ENCODE measurements around the gene DPYSL3.
A peak's percentile ranks its signal among the peaks of the same experiment; 100 is the strongest.

The DPYSL3 gene

DNA sequence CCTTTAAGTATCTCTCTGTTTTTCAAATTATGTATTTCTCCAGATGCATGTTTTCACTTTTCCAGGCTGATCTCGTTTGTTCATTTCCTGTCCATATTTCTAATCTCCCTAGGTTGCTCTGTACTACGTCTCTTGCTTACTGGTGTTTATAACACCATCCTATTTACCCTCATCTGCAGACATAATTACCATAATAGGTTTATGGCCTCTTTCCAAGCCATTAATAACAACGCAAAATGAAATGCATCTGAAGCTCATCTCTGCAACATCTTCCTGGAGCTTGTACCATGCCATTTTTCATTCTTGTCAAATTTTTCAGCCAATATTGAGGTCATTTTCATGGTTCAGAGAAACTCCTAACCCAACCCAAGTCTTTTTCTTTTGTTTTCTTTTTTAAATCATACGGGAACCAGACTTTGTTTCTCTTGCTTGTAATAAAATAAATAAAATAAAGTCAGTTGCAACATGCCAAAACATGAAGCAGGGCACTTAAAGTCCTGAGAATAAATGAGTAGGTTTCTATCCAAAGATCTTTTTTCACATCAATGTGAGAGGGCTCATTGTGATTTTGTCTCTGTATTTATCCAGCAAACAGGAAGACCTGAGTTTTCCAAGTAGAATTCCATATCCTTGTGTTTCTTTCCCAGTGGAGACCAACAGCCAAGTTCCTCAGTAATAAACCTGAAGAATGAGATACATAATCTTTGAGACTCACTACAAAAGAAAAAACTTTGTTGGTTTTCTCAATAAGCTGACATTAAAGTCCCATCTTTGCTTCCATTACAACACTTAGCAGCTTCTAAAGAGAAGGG lies 37.0 kb downstream of the DPYSL3 start:
- DNase-seq (ENCODE audit: low spot score), result no peak

DNA sequence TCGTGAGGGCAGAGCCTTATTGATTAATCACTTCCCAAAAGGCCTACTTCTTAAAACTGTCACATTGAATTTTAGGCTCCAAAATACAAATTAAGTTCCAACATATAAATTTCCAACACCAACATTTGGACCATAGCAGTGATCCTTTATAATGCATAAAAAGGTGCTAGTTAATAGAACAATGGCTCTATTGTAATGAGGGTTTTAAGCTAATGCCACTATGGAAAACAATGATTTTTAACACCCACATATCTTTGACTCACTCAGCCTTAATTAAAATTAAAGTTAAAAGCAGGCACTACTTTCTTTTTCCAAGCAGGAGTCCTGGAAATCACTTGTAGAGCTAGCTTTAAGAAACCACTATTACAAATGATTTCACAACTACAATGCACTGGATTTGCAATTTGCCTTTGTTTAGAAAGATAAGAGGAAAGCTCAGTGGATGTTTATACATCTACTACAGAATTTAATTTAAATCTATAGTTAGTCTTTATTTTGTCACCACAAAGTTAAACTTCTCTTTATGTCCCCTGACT lies 41.8 kb downstream of the DPYSL3 start:
- no peak for DNase-seq (ENCODE audit: low spot score)

DNA sequence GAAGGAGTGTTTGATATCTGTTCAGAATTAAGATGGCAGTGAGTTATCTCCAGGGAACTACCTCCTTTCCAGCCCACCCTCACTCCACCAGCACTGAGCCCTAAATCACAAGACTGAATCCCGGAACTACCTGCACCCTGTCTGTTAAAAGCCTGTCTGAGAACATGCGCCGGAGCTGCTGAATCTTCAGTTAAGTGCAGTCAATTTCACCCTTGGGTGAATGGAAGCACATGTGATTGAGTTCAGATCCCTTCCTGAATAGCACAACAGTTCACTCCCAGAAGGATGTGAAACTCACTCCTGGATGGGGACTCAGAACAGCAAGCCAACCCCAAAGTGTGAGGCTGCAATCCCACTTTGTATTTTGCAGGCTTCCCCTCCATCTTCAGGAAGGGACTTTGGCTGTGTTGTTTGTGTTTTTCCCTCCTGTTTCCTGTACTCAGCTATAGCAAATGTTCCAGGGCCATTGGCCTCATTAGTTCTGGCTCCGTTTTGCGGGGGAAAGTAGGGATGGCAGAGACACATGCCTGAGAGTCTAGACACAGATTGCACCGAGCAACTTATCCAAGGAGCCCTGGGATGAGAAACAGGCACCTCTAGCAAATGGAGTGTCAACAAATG lies 43.4 kb downstream of the DPYSL3 start:
- no peak for DNase-seq (ENCODE audit: low spot score)

DNA sequence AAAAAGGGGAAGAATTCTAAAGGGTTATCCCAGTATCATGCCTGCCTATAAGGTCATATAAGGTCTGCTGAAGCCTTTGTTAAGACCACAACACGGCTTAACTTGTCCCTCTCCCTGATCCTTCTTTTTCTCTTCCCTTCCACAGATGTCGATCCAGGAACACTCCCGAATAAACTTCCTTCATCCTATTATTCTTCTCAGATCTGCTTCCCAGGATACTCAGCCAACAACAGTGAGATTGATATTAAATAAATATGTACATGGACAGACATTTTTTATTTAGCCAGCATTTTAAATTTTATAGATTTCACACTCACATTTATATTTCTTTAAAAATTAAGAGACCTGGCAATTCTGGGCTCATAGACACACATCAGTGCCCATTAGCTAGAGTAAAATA lies 44.1 kb downstream of the DPYSL3 start:
- no peak for DNase-seq (ENCODE audit: low spot score)

DNA sequence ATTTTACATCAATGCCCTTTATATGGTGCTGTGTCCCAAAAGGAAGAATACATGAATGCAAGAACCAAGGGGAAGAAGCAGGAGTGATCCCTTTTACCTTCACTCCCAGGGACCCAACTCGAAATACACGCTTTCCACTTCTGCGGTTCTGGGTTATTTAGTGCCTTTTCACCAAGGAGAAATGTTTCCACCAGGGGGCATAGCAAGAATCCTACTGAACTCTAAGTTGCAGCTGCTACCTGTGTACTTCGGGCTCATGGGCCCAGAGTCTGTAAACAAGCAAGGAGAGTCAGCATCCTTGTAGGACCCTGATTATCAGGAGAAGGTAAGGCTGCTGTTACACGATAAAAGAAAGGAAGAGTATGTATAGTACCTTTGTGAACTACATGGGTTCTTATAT lies 45.7 kb downstream of the DPYSL3 start:
- DNase-seq (ENCODE audit: low spot score), result no peak

DNA sequence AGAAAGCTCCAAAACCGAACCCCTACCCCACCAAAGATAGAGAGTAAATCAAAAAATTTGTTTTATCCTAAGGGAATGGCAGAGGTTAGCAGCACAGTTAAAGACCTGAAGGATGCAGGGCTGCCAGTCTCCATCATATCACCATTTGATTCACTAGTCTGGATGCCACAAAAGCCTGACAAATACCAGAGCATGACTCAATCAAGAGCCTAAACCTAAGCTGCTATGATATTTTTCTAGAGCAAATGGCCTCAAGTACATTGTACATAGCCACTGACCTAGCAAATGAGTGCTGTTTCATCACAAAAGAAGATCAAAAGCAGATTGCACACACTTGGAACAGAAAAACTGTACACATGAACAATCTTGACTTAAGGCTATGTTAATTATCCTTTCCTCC lies 48.0 kb downstream of the DPYSL3 start:
- no peak for DNase-seq (ENCODE audit: low spot score)

- no peak for DNase-seq (ENCODE audit: low spot score)
Observed at GRCh38 chr5:147460380-147460779, 49.5 kb downstream of the DPYSL3 start.

DNA sequence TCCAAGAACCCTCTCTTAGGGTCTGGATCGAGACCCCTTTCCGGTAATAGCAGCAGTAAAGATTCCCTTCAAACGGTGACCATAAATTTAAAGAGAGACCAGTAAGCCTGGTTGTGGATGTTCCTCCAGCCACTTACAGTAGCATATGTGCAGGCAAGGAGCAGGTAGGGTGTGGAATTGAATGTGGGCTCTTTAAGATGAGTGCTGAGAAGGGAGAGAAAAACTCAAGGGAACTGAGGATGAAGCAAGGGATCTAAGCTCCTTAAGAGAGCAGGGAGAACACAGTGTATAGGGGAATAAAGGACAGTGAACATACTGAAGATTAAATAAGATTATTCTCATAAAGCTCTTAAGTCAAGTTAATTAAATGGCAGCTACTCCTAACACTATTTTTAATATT lies 51.3 kb downstream of the DPYSL3 start:
- no peak for DNase-seq (ENCODE audit: low spot score)

- no peak for DNase-seq (ENCODE audit: low spot score)
Observed at GRCh38 chr5:147455822-147456450, 53.9 kb downstream of the DPYSL3 start.

DNA sequence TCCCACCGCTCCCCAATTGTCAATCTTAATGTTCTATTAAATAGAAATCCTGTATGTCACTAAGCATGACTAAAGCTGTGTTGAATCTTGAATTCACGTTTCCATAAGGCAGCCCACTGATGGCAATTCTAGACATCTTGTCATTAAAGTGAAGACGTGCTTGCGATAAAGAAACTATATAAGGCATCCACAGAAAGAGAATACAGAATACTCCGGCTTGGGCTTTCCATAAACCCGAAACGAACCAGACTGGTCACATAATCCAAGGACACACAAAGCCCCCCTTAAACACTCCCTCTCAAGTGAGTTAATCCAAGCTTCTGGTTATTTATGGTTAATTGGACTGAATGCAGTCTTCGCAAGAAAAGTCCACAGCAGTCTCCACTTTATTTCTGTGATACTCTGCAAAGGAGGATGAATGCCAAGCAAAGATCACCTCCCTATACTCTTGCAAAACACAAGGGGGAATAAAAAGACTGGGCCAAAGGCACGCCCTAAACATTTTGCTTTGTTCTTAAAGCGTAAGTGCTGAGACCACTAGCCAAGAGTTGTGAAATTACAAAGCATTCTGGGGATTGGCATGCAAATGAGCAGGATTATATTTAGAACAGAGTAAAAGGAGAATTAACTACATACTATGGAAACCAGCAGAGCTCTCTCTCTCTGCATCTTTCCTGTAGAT lies 54.7 kb downstream of the DPYSL3 start:
- DNase-seq (ENCODE audit: low spot score), result no peak

GRCh38 chr5:147453875-147454814 lies 55.7 kb downstream of the DPYSL3 start:
- peak; percentile 81 for DNase-seq (ENCODE audit: low spot score)

DNA sequence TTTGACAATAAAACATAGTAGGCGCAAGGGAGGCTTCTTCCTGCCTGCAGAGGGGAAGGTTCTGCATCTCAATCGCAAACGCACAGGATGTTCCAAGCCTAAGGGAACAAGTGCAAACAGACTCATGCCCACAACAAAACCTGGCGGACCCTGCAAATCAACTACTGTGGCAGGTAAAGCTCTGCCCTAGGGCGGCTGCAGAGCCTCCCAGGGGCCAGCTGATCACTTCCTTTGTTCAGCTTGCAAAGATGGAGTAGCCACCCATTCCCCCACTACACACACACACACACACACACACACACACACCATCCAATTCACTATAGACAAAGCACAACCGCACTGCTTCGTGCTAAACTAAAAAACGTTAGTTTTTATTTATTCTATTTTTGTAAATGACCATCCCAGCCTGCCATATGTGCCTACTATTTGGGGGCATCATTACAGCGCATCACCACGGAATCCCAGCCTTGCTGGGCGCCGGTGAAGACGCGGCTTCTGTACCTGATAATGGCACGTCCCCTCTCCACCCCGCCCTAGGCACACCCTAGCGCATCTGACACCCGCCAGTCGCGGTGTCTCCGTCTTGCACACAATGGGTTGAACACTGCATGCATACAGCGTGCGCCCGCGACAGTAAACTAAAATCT lies 57.6 kb downstream of the DPYSL3 start:
- no peak for DNase-seq (ENCODE audit: low spot score)

- DNase-seq (ENCODE audit: low spot score), result no peak
Observed at GRCh38 chr5:147451193-147451592, 58.7 kb downstream of the DPYSL3 start.

GRCh38 chr5:147450606-147451005 lies 59.3 kb downstream of the DPYSL3 start:
- DNase-seq (ENCODE audit: low spot score), result no peak

GRCh38 chr5:147448766-147449165 lies 61.1 kb downstream of the DPYSL3 start:
- no peak for DNase-seq (ENCODE audit: low spot score)

GRCh38 chr5:147446523-147446922 lies 63.3 kb downstream of the DPYSL3 start:
- DNase-seq (ENCODE audit: low spot score), result no peak

- DNase-seq (ENCODE audit: low spot score), result no peak
Observed at GRCh38 chr5:147445917-147446316, 64.0 kb downstream of the DPYSL3 start.

GRCh38 chr5:147445090-147445489 lies 64.8 kb downstream of the DPYSL3 start:
- no peak for DNase-seq (ENCODE audit: low spot score)

DNA sequence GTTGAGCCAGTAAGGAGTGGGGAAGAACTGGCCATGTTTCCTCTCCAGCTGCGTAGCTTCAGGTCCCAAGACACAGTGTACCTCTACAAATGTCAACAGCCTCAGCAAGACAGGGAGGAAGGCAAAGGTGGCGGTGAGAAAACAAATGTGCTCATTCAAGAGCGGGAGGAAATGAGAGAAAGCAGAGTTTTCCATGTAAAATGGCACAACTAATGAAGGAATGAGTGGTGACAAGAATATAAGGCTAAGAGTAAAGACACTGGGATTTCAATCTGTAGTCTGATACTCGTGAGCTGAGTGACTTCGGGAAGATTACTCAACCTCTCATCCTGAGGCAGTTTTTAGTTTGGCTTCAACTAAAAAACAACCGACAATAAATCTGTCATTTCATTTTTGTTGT lies 67.6 kb downstream of the DPYSL3 start:
- no peak for DNase-seq (ENCODE audit: low spot score)

- no peak for DNase-seq (ENCODE audit: low spot score)
Observed at GRCh38 chr5:147441191-147441695, 68.6 kb downstream of the DPYSL3 start.

DNA sequence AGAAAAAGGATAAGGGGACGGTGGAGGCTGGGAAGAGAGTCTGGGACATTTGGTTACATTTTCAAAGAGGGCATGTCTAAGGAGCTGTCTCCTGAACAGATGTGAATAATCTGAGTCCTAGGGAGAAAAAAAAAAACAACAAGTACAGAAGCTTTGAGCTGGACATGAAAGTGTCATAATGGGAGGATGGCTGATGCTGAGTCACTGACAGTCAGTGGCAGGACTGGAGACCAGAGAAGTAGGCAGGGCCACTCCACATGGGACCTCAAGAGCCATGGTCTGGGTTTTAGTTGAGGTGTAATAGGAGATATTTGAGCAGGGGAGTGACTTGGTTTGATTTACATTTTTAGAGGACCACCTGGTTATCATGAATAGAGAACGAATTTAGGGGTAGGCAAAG lies 70.6 kb downstream of the DPYSL3 start:
- no peak for DNase-seq (ENCODE audit: low spot score)
